Measurements from ENCODE around the gene GRIK1.

DNA sequence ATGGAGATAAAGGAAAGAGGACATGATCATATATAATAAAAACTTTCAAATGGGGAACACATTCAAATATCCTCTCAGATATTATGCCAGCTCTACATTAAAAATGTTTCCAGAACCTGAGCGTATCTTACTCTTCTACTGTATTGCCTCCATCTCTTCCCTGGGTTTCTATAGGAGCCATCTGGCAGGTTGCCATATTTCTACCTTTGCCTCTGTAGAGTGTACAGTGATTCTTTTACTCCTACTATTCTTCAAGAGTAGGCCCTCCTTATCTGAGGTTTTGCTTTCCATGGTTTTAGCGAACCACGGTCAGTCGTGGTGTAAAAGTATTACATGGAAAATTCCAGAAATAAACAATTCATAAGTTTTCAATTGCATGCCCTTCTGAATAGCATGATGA lies 259.5 kb downstream of the GRIK1 start:
- TF ChIP-seq POLR2AphosphoS5 (IDR thresholded peaks at IDR 0.05; ENCODE audit: insufficient read depth in 1 of 2, low read depth in 1 of 2) (no peak), POLR2A (IDR thresholded peaks at IDR 0.05) (no peak)
- TF ChIP-seq, protein P1, sequence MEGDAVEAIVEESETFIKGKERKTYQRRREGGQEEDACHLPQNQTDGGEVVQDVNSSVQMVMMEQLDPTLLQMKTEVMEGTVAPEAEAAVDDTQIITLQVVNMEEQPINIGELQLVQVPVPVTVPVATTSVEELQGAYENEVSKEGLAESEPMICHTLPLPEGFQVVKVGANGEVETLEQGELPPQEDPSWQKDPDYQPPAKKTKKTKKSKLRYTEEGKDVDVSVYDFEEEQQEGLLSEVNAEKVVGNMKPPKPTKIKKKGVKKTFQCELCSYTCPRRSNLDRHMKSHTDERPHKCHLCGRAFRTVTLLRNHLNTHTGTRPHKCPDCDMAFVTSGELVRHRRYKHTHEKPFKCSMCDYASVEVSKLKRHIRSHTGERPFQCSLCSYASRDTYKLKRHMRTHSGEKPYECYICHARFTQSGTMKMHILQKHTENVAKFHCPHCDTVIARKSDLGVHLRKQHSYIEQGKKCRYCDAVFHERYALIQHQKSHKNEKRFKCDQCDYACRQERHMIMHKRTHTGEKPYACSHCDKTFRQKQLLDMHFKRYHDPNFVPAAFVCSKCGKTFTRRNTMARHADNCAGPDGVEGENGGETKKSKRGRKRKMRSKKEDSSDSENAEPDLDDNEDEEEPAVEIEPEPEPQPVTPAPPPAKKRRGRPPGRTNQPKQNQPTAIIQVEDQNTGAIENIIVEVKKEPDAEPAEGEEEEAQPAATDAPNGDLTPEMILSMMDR (IDR thresholded peaks at IDR 0.05), result no peak

Data from vagina (tissue), 2 donors.